KOPT-K1 (cell line): ENCODE data around the gene GCN1.

ENCODE experiments used
- H3K27ac ChIP-seq: fragments of 200-600 bp; sonication (generic); 2 replicates; pipeline ENCODE4 v1.5.1; 2016; ENCODE audit warnings: antibody characterized with exemption, mild to moderate bottlenecking, low read depth, low read length; ENCODE audit not compliant: poor library complexity, severe bottlenecking
- H3K36me3 ChIP-seq: fragments of 200-600 bp; sonication (generic); 2 replicates; pipeline ENCODE4 v1.5.1; 2017; ENCODE audit warnings: antibody characterized with exemption, mild to moderate bottlenecking, low read length, moderate library complexity; ENCODE audit not compliant: insufficient read depth
- H3K9me3 ChIP-seq: fragments of 200-600 bp; sonication (generic); 2 replicates; pipeline ENCODE4 v1.5.1; 2017; ENCODE audit warnings: antibody characterized with exemption, low read length, mild to moderate bottlenecking; ENCODE audit not compliant: insufficient read depth, poor library complexity, severe bottlenecking

GCN1 gene

DNA sequence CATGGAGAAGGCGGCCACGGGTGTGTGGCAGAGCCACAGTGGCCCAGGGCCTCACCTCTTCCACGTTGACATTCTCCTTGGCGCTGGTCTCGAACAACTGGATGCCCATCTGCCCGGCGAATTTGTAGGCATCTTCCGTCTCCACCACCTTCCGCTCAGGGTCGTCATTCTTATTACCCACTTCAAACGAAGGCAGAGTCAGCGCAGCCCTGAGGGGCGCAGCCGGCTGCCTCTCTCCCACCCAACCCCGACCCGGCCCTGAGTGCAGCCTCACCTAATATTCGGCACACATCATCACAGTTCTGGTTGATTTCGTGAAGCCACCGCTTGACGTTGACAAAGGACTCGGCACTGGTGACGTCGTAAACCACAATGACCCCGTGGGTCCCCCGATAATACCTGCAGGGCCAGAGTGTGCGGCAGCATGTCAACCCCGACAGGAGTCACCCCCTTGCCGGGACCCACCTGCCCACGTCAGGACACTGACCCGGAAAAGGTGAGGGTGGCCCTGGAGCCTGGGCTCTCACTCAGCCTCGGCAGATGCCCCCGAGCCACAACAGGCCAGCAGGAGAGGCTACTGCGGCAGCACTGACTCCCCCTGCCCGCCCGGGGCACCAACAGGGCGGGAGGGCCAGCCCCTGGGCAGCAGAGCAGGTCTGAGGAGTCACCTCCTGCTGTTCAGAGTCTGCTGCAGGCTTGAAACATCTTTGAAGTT lies 95.6 kb downstream of the GCN1 start:
- Histone ChIP-seq H3K27ac (no peak overlapping the region), H3K36me3 (peaks cover 98% of the 10 kb centered on the region), H3K9me3 (no peaks in the 10 kb centered on the region)

DNA sequence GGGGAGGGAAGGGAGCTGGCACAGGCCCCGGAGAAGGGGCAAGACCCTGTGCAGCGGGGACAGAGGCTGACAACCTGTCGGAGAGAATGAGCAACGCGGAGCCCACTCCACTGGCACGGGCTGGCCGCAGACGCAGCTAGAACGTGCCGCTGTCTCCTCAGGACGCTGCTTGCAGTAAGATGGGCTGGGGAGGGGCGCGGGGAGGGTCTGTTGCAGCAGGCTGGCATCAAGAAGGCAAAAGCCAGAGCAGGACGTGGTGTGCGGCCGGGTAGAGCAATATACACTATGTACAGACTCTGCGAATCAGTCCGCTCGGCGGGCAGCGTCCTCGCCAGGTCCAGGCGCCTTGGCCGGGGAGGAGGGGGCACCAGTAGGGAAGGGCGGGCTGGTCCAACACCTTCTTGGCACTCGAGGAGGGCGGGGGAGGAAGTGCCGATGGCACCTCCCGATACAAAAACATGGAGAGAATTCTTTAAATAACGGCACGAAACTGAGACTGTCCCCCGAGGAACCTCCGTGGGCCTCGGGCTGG lies 97.8 kb downstream of the GCN1 start:
- no peak overlapping the region for H3K27ac ChIP-seq
- no peaks in the 10 kb centered on the region for H3K9me3 ChIP-seq
- peaks cover 98% of the 10 kb centered on the region for H3K36me3 ChIP-seq

DNA sequence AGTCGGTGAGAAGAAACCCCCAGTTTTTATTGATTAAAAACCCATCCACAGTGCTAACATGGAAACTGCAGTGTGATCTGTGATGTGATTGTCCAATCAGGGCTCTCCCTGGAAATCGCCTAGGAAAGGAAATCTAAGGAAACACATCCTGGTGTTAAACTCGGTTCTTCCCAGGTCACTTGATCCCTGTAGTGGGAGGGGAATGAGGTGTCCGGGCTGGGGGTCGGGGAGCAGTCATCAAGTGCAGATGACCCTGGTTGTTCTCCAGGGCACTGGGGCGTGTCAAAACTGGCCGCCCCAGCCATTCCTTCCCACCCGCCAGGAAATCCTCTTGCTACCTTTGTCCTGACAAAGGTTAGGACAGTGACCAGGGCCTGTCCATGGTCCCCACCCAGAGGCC lies 98.8 kb downstream of the GCN1 start:
- Histone ChIP-seq H3K36me3 (peaks cover 99% of the 10 kb centered on the region), H3K9me3 (no peaks in the 10 kb centered on the region), H3K27ac (no peak overlapping the region)

- no peaks in the 10 kb centered on the region for H3K9me3 ChIP-seq
- no peak overlapping the region for H3K27ac ChIP-seq
- H3K36me3 ChIP-seq, result peaks cover 96% of the 10 kb centered on the region
Observed at GRCh38 chr12:120095331-120095730, 99.2 kb downstream of the GCN1 start.

- no peaks in the 10 kb centered on the region for H3K9me3 ChIP-seq
- peaks cover 91% of the 10 kb centered on the region for H3K36me3 ChIP-seq
- H3K27ac ChIP-seq, result no peak overlapping the region
Observed at GRCh38 chr12:120094485-120094884, 100.0 kb downstream of the GCN1 start.

DNA sequence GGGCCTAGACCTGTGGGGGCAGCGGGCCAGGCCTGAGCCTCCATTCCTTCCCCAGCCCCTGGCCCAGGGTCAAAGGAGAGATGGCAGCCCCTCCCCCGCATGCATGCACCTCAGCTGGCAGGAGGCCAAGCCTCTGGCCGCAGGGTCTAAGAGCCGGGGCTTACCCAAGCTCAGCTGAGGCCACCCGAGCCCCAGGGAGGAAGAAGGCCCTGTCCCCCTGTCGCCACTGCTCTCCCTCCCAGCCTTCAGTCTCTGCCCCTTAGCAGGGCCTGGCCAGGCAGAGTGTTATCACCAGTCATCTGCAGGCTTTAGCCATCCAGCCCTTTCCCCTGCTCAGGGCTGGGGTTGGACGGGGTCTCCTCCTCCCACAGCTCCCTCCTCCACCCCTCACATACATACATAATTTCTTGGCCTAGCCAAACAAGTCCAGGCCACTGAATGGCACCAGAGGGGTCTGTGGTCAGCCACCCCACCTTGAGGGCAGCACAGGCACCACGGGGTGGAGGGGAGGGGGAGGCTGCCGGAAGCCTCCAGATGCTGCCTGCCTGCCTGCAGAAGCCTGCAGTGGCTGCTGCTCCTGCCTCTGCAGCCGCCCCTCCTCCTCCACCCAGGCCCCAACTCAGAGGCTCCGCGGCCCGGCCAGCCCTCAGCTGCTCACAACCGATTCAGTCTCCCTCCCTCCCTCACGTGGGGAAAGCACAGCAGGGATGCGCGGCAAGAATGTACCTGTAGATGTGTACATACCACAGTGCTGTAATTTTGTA lies 100.7 kb downstream of the GCN1 start:
- Histone ChIP-seq H3K9me3 (no peaks in the 10 kb centered on the region), H3K27ac (no peak overlapping the region), H3K36me3 (peaks cover 84% of the 10 kb centered on the region)

DNA sequence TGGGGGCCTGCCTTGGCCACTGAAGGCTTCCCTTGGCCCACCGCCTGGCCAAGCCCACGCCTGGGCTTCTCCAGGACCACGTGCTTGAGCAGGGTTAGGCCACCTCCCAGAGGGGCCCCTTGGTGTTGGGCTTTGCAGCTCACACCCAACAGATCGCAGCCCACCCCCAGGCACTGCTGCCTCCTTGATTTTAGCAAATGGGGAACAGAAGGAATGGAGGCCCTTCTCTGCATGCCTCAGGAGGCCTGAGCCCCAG lies 101.3 kb downstream of the GCN1 start:
- Histone ChIP-seq H3K9me3 (no peaks in the 10 kb centered on the region), H3K27ac (no peak overlapping the region), H3K36me3 (peaks cover 79% of the 10 kb centered on the region)

GRCh38 chr12:120092551-120093335 lies 101.8 kb downstream of the GCN1 start:
- H3K36me3 ChIP-seq, result peaks cover 74% of the 10 kb centered on the region
- H3K9me3 ChIP-seq, result no peaks in the 10 kb centered on the region
- no peak overlapping the region for H3K27ac ChIP-seq

DNA sequence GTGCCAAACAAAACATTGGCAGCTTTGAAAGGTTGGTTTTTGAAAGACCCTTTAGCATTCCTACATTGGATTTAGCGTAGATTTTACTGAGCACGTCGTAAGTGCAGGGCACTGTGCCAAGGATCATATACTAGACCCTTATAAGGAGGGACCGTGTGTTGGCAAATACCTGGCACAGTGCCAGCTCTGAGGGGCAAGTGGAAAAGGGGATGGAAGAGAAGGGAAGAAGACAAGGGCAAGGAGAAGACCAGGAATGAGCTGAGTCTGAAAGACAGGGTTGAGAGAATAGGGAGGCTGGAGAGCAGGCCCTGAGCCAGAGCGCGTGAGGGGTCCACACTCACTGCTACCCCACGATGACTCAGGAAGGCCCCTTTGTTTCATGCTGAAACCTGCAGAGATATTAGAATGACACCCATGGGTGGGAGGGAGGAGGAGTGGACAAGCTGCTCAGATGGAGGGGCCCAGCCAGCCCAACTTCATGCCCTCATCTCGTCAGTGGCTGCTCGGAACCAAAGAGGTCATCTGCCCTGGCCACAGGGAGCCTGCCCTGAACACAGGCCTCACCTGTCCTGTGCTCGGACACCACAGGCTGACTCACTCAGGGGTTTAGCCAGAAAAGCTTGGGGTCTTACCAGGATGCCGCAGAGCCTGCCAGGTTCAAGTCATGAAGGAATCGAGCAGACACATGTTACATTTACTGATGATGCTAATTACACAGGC lies 103.0 kb downstream of the GCN1 start:
- Histone ChIP-seq H3K27ac (no peak overlapping the region), H3K9me3 (no peaks in the 10 kb centered on the region), H3K36me3 (peaks cover 63% of the 10 kb centered on the region)

- H3K27ac ChIP-seq, result no peak overlapping the region
- peaks cover 55% of the 10 kb centered on the region for H3K36me3 ChIP-seq
- no peaks in the 10 kb centered on the region for H3K9me3 ChIP-seq
Observed at GRCh38 chr12:120090626-120091295, 103.8 kb downstream of the GCN1 start.

DNA sequence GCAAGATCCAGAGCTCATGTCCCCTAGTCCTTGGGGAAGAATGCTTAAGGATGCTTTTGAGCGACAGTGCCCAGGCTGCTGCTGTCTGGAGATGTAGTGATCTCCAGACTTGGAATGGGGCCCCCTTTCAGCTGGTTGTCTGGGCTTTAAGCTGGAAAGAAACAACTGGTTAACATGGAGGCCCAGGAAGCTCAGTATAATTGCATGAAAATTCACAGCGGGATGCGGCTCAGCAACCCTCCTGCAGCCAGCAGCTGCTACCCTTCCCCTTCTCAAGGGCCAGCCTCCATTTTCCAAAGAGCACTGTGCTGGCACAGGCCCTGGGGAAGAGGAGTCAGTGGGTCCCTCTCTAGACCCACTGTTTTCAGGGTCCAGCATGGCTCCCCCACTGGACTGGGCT lies 104.3 kb downstream of the GCN1 start:
- Histone ChIP-seq H3K27ac (no peak overlapping the region), H3K36me3 (peaks cover 50% of the 10 kb centered on the region), H3K9me3 (no peaks in the 10 kb centered on the region)

GRCh38 chr12:120089796-120090195 lies 104.7 kb downstream of the GCN1 start:
- no peak overlapping the region for H3K27ac ChIP-seq
- no peaks in the 10 kb centered on the region for H3K9me3 ChIP-seq
- peaks cover 46% of the 10 kb centered on the region for H3K36me3 ChIP-seq

- Histone ChIP-seq H3K36me3 (peaks cover 39% of the 10 kb centered on the region), H3K9me3 (no peaks in the 10 kb centered on the region), H3K27ac (no peak overlapping the region)
Observed at GRCh38 chr12:120089105-120089504, 105.4 kb downstream of the GCN1 start.

DNA sequence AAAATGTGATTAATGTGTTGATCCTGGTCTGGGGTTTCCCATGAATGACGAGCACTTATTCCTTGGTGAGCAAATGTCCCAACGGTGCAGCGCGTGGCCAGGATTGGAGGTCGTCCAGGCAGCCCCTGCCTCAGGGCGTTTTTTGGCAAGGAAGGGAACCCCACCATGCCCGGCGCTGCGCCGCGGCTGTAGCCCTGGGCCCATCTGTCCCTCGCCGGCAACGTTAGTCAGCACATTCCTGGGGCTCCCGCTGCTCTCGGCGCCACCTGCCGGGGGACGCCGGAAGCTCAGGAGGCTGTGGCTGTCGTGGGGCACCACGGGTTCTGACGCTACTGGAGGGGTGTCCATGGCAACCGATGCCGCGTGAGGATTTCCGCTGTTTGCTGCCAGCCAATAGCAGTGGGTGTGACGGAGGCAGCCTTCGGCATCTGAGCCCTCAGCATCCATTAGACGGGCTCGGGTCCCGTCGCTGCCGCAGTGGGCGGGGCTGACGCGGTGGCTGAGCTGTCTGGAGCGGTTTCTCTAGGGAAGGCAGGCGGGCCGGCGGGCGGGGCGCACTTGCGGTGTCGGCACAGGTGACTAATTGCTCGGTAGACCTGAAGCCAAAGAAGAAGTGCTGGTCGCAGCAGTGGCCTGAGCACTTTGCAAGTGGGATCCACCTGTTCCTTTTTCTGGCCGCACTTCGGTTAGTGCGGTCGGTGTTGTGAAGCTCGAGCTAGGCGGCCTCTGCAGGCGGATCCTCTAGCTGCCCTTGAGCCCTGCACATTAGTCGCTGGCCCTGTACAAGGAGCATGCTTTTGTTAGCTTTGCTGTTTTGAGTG lies 107.5 kb downstream of the GCN1 start:
- peaks cover 18% of the 10 kb centered on the region for H3K36me3 ChIP-seq
- peak overlapping the region; percentile 43 for H3K27ac ChIP-seq

More for the DNA sequence above, 107.5 kb downstream of the GCN1 start:
- no peaks in the 10 kb centered on the region for H3K9me3 ChIP-seq
